Neutrophil (primary cell): ENCODE results near the gene CAP1.
"Not testable (repeated sequence)": the region's sequence is repeated elsewhere in the genome, so short reads cannot be mapped to it uniquely, and the experiment has no call there.

Experiments used
- H3K27ac ChIP-seq: fragments of 200-600 bp; sonication (generic); 2 replicates; pipeline ENCODE4 v1.5.1; 2016; ENCODE audit warnings: mild to moderate bottlenecking, moderate library complexity
- H3K27me3 ChIP-seq: fragments of 200-600 bp; sonication (generic); 2 replicates; pipeline ENCODE4 v1.6.0; 2016; ENCODE audit warnings: mild to moderate bottlenecking
- H3K36me3 ChIP-seq: fragments of 200-600 bp; sonication (generic); 2 replicates; pipeline ENCODE4 v1.5.1; 2017
- H3K4me1 ChIP-seq, 2 experiments: fragments of 200-600 bp in 1 of 2; sonication (generic) in 1 of 2; 1 replicate in 1 of 2; 2 replicates in 1 of 2; pipeline versions ENCODE4 v1.5.1 to v1.6.1; 2013 to 2016; ENCODE audit warnings: low read depth in 1 of 2, low read length in 1 of 2, mild to moderate bottlenecking in 1 of 2, moderate library complexity in 1 of 2; ENCODE audit not compliant: control insufficient read depth in 1 of 2, insufficient read depth in 1 of 2
- H3K4me3 ChIP-seq, 2 experiments: fragments of 200-600 bp in 1 of 2; sonication (generic) in 1 of 2; 1 replicate in 1 of 2; 2 replicates in 1 of 2; pipeline ENCODE4 v1.5.1; 2013 to 2016; ENCODE audit warnings: low read depth in 1 of 2, low read length in 1 of 2, mild to moderate bottlenecking in 1 of 2, moderate library complexity in 1 of 2
- H3K9me3 ChIP-seq: fragments of 200-600 bp; sonication (generic); 2 replicates; pipeline ENCODE4 v1.5.1; 2016
- CTCF ChIP-seq: fragments of 200-600 bp; sonication (generic); IDR thresholded peaks from 2 replicates; pipeline ENCODE4 v1.5.1; 2016; ENCODE audit warnings: antibody characterized with exemption

Gene CAP1

GRCh38 chr1:40036574-40036973, 4.0 kb upstream of the CAP1 start:
- peaks cover 63 to 69% of the 10 kb centered on the region in 2 experiments for H3K4me1 ChIP-seq
- H3K27ac ChIP-seq: peak overlapping the region; percentile 100
- H3K36me3 ChIP-seq: no peaks in the 10 kb centered on the region
- no peak for TF ChIP-seq CTCF
- no peaks in the 10 kb centered on the region for H3K27me3 ChIP-seq
- H3K9me3 ChIP-seq: no peaks in the 10 kb centered on the region
- no peak overlapping the region for H3K4me3 ChIP-seq

- H3K4me1 ChIP-seq: peaks cover 69 to 70% of the 10 kb centered on the region in 2 experiments
- not testable (repeated sequence) for H3K27me3 ChIP-seq, H3K9me3 ChIP-seq, H3K36me3 ChIP-seq
- H3K27ac ChIP-seq: peak overlapping the region; percentile 100
- H3K4me3 ChIP-seq: peak overlapping the region in 1 of 2 experiments; percentile 82
These were observed 3.3 kb upstream of the CAP1 start for GRCh38 chr1:40037254-40037653.

GRCh38 chr1:40038697-40039096, 1.8 kb upstream of the CAP1 start:
- Histone ChIP-seq H3K27me3 (no peaks in the 10 kb centered on the region), H3K9me3 (no peaks in the 10 kb centered on the region), H3K4me1 (peaks cover 77 to 80% of the 10 kb centered on the region in 2 experiments), H3K27ac (peak overlapping the region; percentile 100), H3K36me3 (peaks cover 7% of the 10 kb centered on the region), H3K4me3 (peak overlapping the region; percentile 76 to 82)
- TF ChIP-seq CTCF: no peak

GRCh38 chr1:40039245-40039756, 1.2 kb upstream of the CAP1 start:
- Histone ChIP-seq H3K27me3 (no peaks in the 10 kb centered on the region), H3K9me3 (no peaks in the 10 kb centered on the region), H3K4me3 (peak overlapping the region; percentile 76 to 82), H3K4me1 (peaks cover 83 to 86% of the 10 kb centered on the region in 2 experiments), H3K36me3 (peaks cover 7% of the 10 kb centered on the region), H3K27ac (peak overlapping the region; percentile 100)
- no peak for TF ChIP-seq CTCF

GRCh38 chr1:40039757-40040510, 595 bp upstream of the CAP1 start:
- Histone ChIP-seq H3K36me3 (peaks cover 10% of the 10 kb centered on the region), H3K9me3 (no peaks in the 10 kb centered on the region), H3K4me3 (peak overlapping the region; percentile 76 to 82), H3K27me3 (no peaks in the 10 kb centered on the region), H3K4me1 (peaks cover 83 to 86% of the 10 kb centered on the region in 2 experiments), H3K27ac (peak overlapping the region; percentile 100)
- TF ChIP-seq CTCF: no peak

- H3K9me3 ChIP-seq: no peaks in the 10 kb centered on the region
These were observed 923 bp downstream of the CAP1 start for GRCh38 chr1:40041466-40041838.

More at GRCh38 chr1:40041466-40041838, 923 bp downstream of the CAP1 start:
- peaks cover 23% of the 10 kb centered on the region for H3K36me3 ChIP-seq
- H3K27me3 ChIP-seq: no peaks in the 10 kb centered on the region
- TF ChIP-seq CTCF: no peak
- H3K4me1 ChIP-seq: peaks cover 84 to 90% of the 10 kb centered on the region in 2 experiments
- peak overlapping the region; percentile 76 to 82 for H3K4me3 ChIP-seq
- H3K27ac ChIP-seq: peak overlapping the region; percentile 100
